Loucy (cell line): ENCODE measurements around the gene CCDC63.

Experiments
- CTCF ChIP-seq: fragments of 200-600 bp; sonication (generic); conservative IDR thresholded peaks from 2 replicates; pipeline ENCODE4 v1.5.1; 2014; ENCODE audit warnings: mild to moderate bottlenecking, antibody characterized with exemption, low read length
- EZH2phosphoT487 ChIP-seq: fragments of 200-600 bp; IDR thresholded peaks from 2 replicates; pipeline ENCODE4 v1.6.1; 2018; ENCODE audit warnings: antibody characterized with exemption, mild to moderate bottlenecking, moderate library complexity, borderline replicate concordance

GRCh38 chr12:110860833-110861296, 14.1 kb downstream of the CCDC63 start:
- TF ChIP-seq CTCF (no peak), EZH2phosphoT487 (no peak)
